ENCODE measurements around the gene CDC23.
"Not testable (repeated sequence)": the region's sequence is repeated elsewhere in the genome, so short reads cannot be mapped to it uniquely, and the experiment has no call there.

CDC23 gene

GRCh38 chr5:138179277-138179857 lies 33.8 kb downstream of the CDC23 start:
- H3K9me3 Mint-ChIP-seq = no peaks in the 10 kb centered on the region
- H3K4me1 Mint-ChIP-seq = peaks cover 9% of the 10 kb centered on the region
- no peak overlapping the region for H3K4me3 Mint-ChIP-seq
- peak overlapping the region in 1 of 2 donors; percentile 64 for H3K27ac Mint-ChIP-seq
- ATAC-seq (no peak), DNase-seq (peak; percentile 16 to 22)
- H3K27me3 Mint-ChIP-seq = no peaks in the 10 kb centered on the region

GRCh38 chr5:138178516-138179276 lies 34.4 kb downstream of the CDC23 start, which contains the start of the genes BRD8 and KIF20A:
Gene BRD8, minus strand, starts transcription at chr5:138178630. Its CDS starts 16 bp downstream, at chr5:138178614.
Gene KIF20A, plus strand, starts transcription at chr5:138179112. Its CDS starts 569 bp downstream, at chr5:138179681.
- peak; percentile 80 to 89 for DNase-seq
- peaks cover 9% of the 10 kb centered on the region for H3K4me1 Mint-ChIP-seq
- H3K9me3 Mint-ChIP-seq = no peaks in the 10 kb centered on the region
- no peak within 1 kb of the TSS for H3K4me3 Mint-ChIP-seq
- H3K27me3 Mint-ChIP-seq = no peaks in the 10 kb centered on the region
- ATAC-seq = peak; percentile 92
- peak within 1 kb of the TSS in 1 of 2 donors; percentile 64 for H3K27ac Mint-ChIP-seq

DNA sequence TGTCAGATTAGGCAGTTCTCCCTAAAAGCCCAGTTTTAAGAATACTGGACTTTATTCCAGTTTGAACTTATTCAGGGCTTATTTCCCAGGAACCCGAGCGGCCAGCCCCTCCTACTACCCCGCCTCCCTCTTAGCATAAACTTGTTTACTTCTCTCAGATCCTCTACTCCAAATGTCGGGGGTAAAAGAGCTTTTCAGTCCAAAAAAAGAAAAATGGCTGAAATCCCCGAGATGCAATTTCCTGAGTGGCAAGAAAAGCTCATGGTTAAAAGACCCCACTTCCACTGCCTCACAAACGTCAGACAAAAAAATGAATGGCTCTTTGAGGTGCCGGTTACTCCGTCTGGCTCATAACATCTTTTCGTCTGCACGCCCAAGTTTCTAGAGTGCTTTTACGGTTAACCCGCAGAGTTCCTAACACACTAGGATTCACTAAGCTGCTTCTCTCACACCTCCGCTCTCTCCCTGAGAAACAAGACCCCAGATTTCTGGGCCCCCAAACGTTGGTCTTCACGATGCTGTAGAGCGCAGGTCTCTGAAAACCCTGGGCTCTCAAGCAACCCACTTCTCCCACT lies 35.1 kb downstream of the CDC23 start:
- H3K27me3 Mint-ChIP-seq = no peaks in the 10 kb centered on the region
- no peak overlapping the region for H3K4me3 Mint-ChIP-seq
- H3K27ac Mint-ChIP-seq = no peak overlapping the region
- ATAC-seq (peak; percentile 31), DNase-seq (peak in 1 of 2 donors; percentile 15)
- no peaks in the 10 kb centered on the region for H3K9me3 Mint-ChIP-seq
- H3K4me1 Mint-ChIP-seq = peaks cover 9% of the 10 kb centered on the region

- Mint-ChIP-seq H3K27me3 (no peaks in the 10 kb centered on the region), H3K4me3 (no peak overlapping the region), H3K4me1 (no peaks in the 10 kb centered on the region), H3K9me3 (no peaks in the 10 kb centered on the region), H3K27ac (peak overlapping the region in 1 of 2 donors; percentile 19)
- ATAC-seq (no peak), DNase-seq (no peak)
Observed at GRCh38 chr5:138170299-138170698, 42.8 kb downstream of the CDC23 start.

DNA sequence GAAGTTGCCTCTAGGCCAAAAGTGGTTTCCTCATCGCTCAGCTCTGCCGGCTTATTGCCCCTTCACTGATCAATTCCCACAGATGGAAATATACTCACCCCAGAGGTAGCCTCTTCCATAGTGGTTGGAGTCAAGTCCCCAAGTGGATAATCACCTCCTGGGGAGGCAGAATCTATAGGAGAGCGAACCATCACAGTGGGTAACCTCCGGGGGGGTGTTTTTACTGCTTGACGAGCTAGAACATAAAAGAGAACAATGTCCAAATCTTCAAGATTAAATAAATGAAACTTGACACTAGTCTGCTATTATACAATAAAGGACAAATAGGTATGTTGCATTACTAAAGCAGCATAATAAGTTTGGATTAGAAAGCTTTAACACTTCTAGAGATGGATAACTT lies 44.0 kb downstream of the CDC23 start:
- Mint-ChIP-seq H3K4me3 (no peak overlapping the region), H3K27me3 (no peaks in the 10 kb centered on the region), H3K27ac (no peak overlapping the region), H3K4me1 (no peaks in the 10 kb centered on the region), H3K9me3 (no peaks in the 10 kb centered on the region)
- ATAC-seq (no peak), DNase-seq (no peak)

DNA sequence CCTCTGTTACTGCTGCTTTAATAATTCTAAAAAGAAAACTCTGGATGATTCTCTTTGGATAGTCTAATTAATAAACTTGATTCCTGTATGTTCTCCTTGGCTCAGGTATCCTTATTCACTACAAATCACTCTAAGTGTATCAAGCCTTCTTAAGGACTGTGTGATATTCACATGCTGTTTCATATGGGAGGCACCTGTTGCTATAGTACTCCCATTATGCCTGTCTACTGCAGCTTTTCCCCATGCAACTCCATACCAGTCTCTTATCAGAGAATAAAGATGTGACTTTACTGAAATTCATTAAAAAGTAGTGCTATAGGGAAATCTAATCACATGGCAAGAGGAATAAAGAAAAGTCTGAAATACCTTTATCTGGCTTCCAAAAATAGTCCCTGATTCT lies 49.4 kb downstream of the CDC23 start:
- no peak for DNase-seq
- ATAC-seq = no peak

DNA sequence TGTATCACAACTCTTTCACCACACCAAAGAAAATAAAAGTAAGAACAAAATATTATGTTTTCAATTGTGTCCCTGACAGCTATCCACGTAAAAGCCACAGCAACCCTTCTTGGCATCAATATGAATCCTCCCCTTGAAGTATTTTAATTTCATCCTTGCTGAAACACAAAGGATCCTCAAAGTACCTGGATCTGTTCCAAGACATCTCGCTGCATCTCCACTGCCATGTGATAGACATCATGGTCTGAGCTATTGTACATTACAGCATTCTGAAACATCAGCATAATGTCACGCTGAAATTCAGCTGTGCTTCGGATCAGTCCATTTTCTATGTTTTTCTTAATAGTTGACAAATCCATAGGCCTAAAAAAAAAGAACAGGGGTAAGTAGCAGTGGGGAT lies 52.4 kb downstream of the CDC23 start:
- ATAC-seq (no peak), DNase-seq (no peak)
- Mint-ChIP-seq H3K4me3 (no peak overlapping the region), H3K4me1 (no peaks in the 10 kb centered on the region), H3K27me3 (no peaks in the 10 kb centered on the region), H3K9me3 (no peaks in the 10 kb centered on the region), H3K27ac (no peak overlapping the region)

More for the DNA sequence above, 49.4 kb downstream of the CDC23 start:
- Mint-ChIP-seq H3K9me3 (no peaks in the 10 kb centered on the region), H3K27ac (no peak overlapping the region), H3K4me1 (no peaks in the 10 kb centered on the region), H3K27me3 (no peaks in the 10 kb centered on the region), H3K4me3 (no peak overlapping the region)

GRCh38 chr5:138159666-138160065 lies 53.5 kb downstream of the CDC23 start:
- no peaks in the 10 kb centered on the region for H3K9me3 Mint-ChIP-seq
- ATAC-seq = no peak
- no peak overlapping the region for H3K4me3 Mint-ChIP-seq
- no peaks in the 10 kb centered on the region for H3K4me1 Mint-ChIP-seq
- DNase-seq = no peak
- H3K27ac Mint-ChIP-seq = no peak overlapping the region
- H3K27me3 Mint-ChIP-seq = no peaks in the 10 kb centered on the region

- Mint-ChIP-seq H3K4me1 (no peaks in the 10 kb centered on the region), H3K27me3 (no peaks in the 10 kb centered on the region), H3K4me3 (no peak overlapping the region), H3K27ac (no peak overlapping the region), H3K9me3 (no peaks in the 10 kb centered on the region)
- no peak for ATAC-seq
- DNase-seq = no peak
Observed at GRCh38 chr5:138157626-138158025, 55.5 kb downstream of the CDC23 start.

GRCh38 chr5:138155977-138156376 lies 57.1 kb downstream of the CDC23 start:
- not testable (repeated sequence) for H3K27ac Mint-ChIP-seq, H3K4me3 Mint-ChIP-seq, H3K9me3 Mint-ChIP-seq, DNase-seq, H3K4me1 Mint-ChIP-seq, ATAC-seq, H3K27me3 Mint-ChIP-seq

DNA sequence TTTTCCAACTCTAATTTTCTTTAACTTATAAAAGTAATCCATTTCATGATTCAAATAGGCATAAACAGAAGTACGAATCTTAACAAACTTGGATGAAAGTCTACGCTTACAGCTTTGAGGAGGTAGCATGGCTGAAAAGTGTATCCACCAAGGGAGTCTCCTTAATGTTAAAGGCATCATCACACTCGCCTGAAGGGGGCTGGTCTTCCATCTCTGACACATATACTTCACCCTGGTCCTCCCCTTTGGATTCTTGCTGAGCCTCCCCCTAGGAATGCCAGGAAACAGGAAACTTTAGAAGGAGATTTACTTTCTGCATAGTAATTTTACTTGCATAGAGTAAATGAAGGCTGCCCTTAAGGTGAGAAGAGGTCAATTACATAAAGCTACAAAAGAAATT lies 63.6 kb downstream of the CDC23 start:
- ATAC-seq = no peak
- H3K27ac Mint-ChIP-seq = no peak overlapping the region
- no peaks in the 10 kb centered on the region for H3K27me3 Mint-ChIP-seq

GRCh38 chr5:138148811-138149210 lies 64.3 kb downstream of the CDC23 start:
- no peak for ATAC-seq
- H3K9me3 Mint-ChIP-seq = no peaks in the 10 kb centered on the region

More for the DNA sequence above, 63.6 kb downstream of the CDC23 start:
- no peaks in the 10 kb centered on the region for H3K4me1 Mint-ChIP-seq
- H3K4me3 Mint-ChIP-seq = no peak overlapping the region
- no peak for DNase-seq
- H3K9me3 Mint-ChIP-seq = no peaks in the 10 kb centered on the region

GRCh38 chr5:138143578-138143977 lies 69.5 kb downstream of the CDC23 start:
- H3K4me1 Mint-ChIP-seq, H3K9me3 Mint-ChIP-seq, DNase-seq, ATAC-seq, H3K4me3 Mint-ChIP-seq, H3K27me3 Mint-ChIP-seq, H3K27ac Mint-ChIP-seq: not testable (repeated sequence)

More at GRCh38 chr5:138148811-138149210, 64.3 kb downstream of the CDC23 start:
- H3K4me1 Mint-ChIP-seq = no peaks in the 10 kb centered on the region
- no peaks in the 10 kb centered on the region for H3K27me3 Mint-ChIP-seq
- H3K4me3 Mint-ChIP-seq = no peak overlapping the region
- no peak for DNase-seq
- no peak overlapping the region for H3K27ac Mint-ChIP-seq

DNA sequence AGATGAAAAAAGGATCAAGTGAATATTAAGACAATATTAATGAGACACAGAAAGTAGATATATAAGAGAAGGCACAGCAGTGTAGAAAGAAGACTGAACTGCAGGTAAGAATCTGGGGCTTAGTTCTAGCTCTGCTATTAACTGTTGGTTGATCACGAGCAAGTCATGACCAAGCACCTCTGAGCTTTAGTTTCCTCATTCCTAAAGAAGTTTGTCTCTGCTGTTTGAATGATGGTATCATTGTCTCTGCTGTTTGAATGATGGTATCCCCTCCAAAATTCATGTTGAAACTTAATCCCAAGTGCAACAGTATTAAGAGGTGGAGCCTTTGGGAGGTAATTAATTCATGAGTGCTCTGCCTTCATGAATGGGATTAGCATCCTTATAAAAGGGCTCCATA lies 71.4 kb downstream of the CDC23 start:
- Mint-ChIP-seq H3K4me1 (no peaks in the 10 kb centered on the region), H3K4me3 (no peak overlapping the region), H3K27me3 (peaks cover 12% of the 10 kb centered on the region), H3K9me3 (no peaks in the 10 kb centered on the region), H3K27ac (no peak overlapping the region)
- DNase-seq = no peak
- no peak for ATAC-seq

DNA sequence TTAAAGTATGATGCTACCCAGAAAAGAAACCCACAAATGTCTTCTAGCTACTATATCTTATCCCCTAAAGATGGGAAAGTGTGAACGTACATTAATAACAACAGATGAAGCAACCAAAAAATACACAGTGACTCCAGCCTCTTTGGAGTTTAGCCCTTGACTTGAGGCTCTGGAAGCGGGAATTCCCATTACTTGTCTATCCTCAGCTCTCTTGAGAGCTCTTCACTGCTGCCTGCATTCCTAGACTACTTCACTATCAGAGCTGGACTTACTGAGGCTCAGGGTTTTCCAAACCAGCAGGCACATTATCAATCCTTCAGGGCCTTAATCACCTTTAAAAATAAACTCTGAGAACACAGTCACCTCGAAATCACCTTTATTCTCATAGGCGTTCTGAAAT lies 72.9 kb downstream of the CDC23 start:
- Mint-ChIP-seq H3K4me3 (no peak overlapping the region), H3K27me3 (peaks cover 12% of the 10 kb centered on the region), H3K4me1 (no peaks in the 10 kb centered on the region), H3K27ac (no peak overlapping the region), H3K9me3 (no peaks in the 10 kb centered on the region)
- DNase-seq (no peak), ATAC-seq (no peak)

DNA sequence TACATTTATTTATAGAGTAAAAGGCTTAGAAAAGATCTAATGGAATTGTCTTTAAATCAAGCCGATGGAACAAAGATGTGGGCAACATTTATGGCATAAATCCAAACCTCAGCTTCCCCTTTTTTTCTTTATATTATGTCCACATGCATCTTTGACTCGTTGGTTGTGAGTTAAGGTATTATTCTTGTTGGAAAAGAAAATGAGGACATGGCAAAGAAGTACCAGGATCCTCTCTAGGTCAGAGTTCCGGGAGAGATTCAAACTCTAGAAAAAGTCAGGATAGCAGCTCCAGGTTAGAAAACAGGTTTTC lies 73.4 kb downstream of the CDC23 start:
- Mint-ChIP-seq H3K9me3 (no peaks in the 10 kb centered on the region), H3K27ac (no peak overlapping the region), H3K4me3 (no peak overlapping the region), H3K27me3 (peaks cover 12% of the 10 kb centered on the region), H3K4me1 (no peaks in the 10 kb centered on the region)
- DNase-seq = no peak
- ATAC-seq = no peak
